ENCODE results near the gene VSNL1. TPM values are rescaled to one million over a fixed set of nuclear protein-coding genes. Genes with fewer than 3 reads are reported as not detected.

VSNL1 gene
- polyA plus RNA-seq, 1 of the 3 experiments (the other 2 are of a cell fraction), result 1.3 TPM

GRCh38 chr2:17634997-17635396, 94.5 kb downstream of the VSNL1 start:
- WGBS (ENCODE audit: low lambda C conversion rate), result 91% methylated on average over 4 of the region's 4 CpGs
- Histone ChIP-seq H2AFZ (ENCODE audit: low read depth) (no peak overlapping the region), H3K27ac (ENCODE audit: low read depth in 2 of 2, low read length in 1 of 2) (no peak overlapping the region), H3K9me2 (no peaks in the 10 kb centered on the region), H3K79me2 (ENCODE audit: insufficient read depth) (no peaks in the 10 kb centered on the region), H4K20me1 (ENCODE audit: insufficient read depth) (no peaks in the 10 kb centered on the region), H3K9ac (no peak overlapping the region), H3K36me3 (replicated peaks in 1 of 2; ENCODE audit: control insufficient read depth in 1 of 2, insufficient read depth in 2 of 2, low read length in 1 of 2) (no peaks in the 10 kb centered on the region), H3K4me2 (no peak overlapping the region), H3F3A (replicated peaks; ENCODE audit: insufficient read depth) (no peaks in the 10 kb centered on the region), H3K9me3 (no peaks in the 10 kb centered on the region), H3K4me1 (ENCODE audit: control insufficient read depth in 1 of 2, insufficient read depth in 2 of 2, low read depth in 1 of 2, low read length in 1 of 2) (peaks cover 0 to 4% of the 10 kb centered on the region in 2 experiments; a peak in 1 of 4 replicates), H3K27me3 (ENCODE audit: insufficient read depth) (no peaks in the 10 kb centered on the region), H3K4me3 (ENCODE audit: low read depth in 2 of 2, low read length in 1 of 2) (no peak overlapping the region)
- no peak for TF ChIP-seq REST (IDR thresholded peaks at IDR 0.05; ENCODE audit: low read depth, low read length)
- no peak for TF ChIP-seq FOSL2 (IDR thresholded peaks at IDR 0.05; ENCODE audit: borderline replicate concordance, low read depth)
- TF ChIP-seq TCF12 (IDR thresholded peaks at IDR 0.05), result no peak
- TF ChIP-seq RFX5 (IDR thresholded peaks at IDR 0.05; ENCODE audit: low read length), result no peak
- no peak for TF ChIP-seq PBX3 (IDR thresholded peaks at IDR 0.05)
- no peak for TF ChIP-seq GATA2 (CRISPR knock-in tag; IDR thresholded peaks at IDR 0.05)
- TF ChIP-seq ZBTB33 (IDR thresholded peaks at IDR 0.05; ENCODE audit: borderline replicate concordance, low read depth), result no peak
- no peak for TF ChIP-seq MEF2A (IDR thresholded peaks at IDR 0.05; ENCODE audit: borderline replicate concordance, low read depth)
- TF ChIP-seq NFIC (IDR thresholded peaks at IDR 0.05; ENCODE audit: borderline replicate concordance), result no peak
- TF ChIP-seq TEAD4 (IDR thresholded peaks at IDR 0.05; ENCODE audit: borderline replicate concordance, insufficient read depth), result no peak
- TF ChIP-seq MAX (IDR thresholded peaks at IDR 0.05; ENCODE audit: low read depth), result no peak
- TF ChIP-seq RCOR1 (IDR thresholded peaks at IDR 0.05; ENCODE audit: low read length), result no peak
- TF ChIP-seq USF2 (IDR thresholded peaks at IDR 0.05; ENCODE audit: borderline replicate concordance, low read depth, low read length), result no peak
- no peak for TF ChIP-seq YY1 (IDR thresholded peaks at IDR 0.05; ENCODE audit: low read depth)
- no peak for TF ChIP-seq RXRA (IDR thresholded peaks at IDR 0.05; ENCODE audit: borderline replicate concordance, low read depth)
- TF ChIP-seq GABPA (IDR thresholded peaks at IDR 0.05; ENCODE audit: low read depth), result no peak
- no peak for TF ChIP-seq EZH2phosphoT487 (IDR thresholded peaks at IDR 0.05; ENCODE audit: borderline replicate concordance, low read depth)
- TF ChIP-seq SMC3 (IDR thresholded peaks at IDR 0.05; ENCODE audit: low read depth, low read length), result no peak
- POLR2A ChIA-PET, result no interaction called here
- DNase-seq, result no peak
- CTCF ChIA-PET, result interaction anchor here (1.2 to 6.2 kb wide), 3 partner anchors 11 to 85 kb away, joined by 3 to 60 read pairs (median 11); no protein-coding TSS in a partner anchor

Data from SK-N-SH (cell line).